SK-MEL-5 (cell line): ENCODE results near the gene PEX5L. TPM values are rescaled to one million over a fixed set of nuclear protein-coding genes. Genes with fewer than 3 reads are reported as not detected.

Experiments
- DNase-seq: peaks from one replicate; pipeline ENCODE4 v3.0.0-alpha.2; 2016; ENCODE audit warnings: low read depth, low spot score
- in situ Hi-C: cut with HindIII; loops from 2 replicates; pipeline ENCODE4 v1.10.0; 2016; ENCODE audit warnings: low sequenced_read_pairs, high pct_unique_total_duplicates, low pct_unique_long_range_greater_than_20kb
- total RNA-seq: library from RNA; depleted of rRNA; stranded (reverse); fragments of >200 nt; shearing (Covaris generic); gene quantifications from 2 replicates; pipeline ENCODE4 v1.2.3, GENCODE V29; 2014

Gene PEX5L
- total RNA-seq, 1 experiment from 2014 or later, result 0.21 TPM

DNA sequence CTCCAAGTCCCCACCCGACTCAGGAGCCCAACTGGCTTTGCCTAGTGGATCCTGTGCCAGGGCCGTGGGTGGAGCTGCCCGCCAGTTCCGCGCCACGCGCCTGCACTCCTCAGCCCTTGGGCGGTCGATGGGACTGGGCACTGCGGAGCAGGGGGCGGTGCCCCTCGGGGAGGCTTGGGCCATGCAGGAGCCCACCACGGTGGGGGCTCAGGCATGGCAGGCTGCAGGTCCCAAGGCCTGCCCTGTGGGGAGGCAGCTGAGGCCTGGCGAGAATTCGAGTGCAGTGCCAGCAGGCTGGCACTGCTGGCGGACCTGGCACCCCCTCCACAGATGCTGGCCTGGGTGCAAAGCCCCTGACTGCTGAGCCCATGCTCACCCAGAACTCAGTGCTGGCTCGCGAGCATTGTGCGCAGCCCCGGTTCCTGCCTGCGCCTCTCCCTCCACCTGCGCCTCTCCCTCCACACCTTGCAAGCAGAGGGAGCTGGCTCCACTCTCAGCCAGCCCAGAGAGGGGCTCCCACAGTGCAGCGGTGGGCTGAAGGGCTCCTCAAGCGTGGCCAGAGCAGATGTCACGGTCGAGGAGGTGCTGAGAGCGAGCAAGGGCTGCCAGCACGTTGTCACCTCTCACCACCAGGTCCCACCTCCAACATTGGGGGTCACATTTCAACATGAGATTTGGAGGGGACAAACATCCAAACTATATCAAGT, 261.2 kb downstream of the PEX5L start:
- in situ Hi-C loops, result no loop called here
- no peak for DNase-seq

DNA sequence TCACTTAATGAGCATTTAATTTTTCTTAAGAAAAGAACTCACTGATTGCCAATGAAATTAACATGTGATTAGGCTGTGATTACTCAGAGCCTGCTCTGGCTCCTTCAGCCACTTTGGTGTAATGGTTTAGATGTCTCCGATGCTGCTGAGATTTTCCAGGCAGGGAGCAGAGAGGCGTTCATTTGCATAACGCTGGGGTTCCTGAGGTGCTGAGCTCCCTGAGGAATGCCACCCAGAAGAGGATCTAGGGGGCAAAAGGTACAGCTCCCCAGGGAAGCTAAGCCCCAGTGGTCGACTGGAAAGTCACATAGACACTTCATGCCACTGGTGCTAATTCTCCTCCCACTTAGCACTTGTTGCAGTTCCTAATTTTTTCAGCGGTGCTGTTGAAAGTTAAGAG, 264.4 kb downstream of the PEX5L start:
- no peak for DNase-seq
- in situ Hi-C loops, result no loop called here

DNA sequence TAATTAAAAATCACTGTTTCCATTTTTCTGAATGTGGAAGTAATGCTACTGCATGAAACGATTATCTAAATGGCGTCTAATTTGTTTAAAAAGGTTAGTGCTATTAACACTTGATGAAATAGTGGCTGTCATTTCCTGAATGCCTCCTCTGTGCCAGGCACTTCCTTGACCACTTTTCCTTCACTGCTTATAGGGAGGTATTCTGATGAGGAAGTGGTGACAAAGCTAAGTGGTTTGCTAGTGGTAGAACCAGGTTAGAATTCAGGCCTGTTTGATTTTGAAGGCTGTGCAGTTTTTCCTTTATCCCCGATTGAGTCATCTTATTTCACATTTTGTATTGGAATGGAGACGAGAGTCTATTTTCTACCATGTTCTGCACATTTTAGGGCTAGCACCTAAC, 264.9 kb downstream of the PEX5L start:
- no peak for DNase-seq
- in situ Hi-C loops, result no loop called here

DNA sequence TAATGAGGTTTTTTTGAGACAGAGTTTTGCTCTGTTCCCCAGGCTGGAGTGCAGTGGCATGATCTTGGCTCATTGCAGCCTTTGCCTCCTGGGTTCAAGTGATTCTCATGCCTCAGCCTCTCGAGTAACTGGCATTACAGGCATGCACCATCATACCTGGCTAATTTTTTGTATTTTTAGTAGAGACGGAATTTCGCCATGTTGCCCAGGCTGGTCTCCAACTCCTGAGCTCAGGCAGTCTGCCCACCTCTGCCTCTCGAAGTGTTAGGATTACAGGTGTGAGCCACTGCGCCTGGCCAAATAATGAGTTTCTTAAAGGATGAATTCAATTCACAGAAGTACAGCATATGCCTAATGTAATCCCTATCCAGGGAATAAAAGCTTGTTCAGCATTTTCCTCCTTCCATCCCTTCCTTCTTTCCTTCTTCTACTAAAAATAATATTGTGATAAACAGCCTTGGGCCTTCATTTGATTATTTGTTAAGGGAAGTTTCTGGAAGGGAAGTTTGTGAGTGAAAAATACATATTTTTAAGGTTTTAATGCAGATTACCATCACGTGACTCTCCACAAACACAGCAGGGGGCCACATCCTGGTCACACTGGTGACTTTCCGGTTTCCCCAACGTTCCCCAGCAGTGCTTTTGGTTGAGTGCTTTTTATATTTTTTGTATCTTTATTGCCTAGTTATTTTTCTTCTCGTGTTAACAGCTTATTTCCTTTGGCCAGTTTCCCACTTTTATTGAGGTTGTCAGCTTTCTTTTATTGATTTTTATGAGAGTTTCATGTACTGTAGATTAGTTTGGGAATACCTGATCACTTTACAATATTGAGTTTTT, 267.1 kb downstream of the PEX5L start:
- no peak for DNase-seq
- in situ Hi-C loops, result no loop called here

- in situ Hi-C loops, result no loop called here
- peak; percentile 75 for DNase-seq
These were observed 268.7 kb downstream of the PEX5L start for GRCh38 chr3:179768080-179768479.

- in situ Hi-C loops, result no loop called here
- DNase-seq, result no peak
These were observed 270.2 kb downstream of the PEX5L start for GRCh38 chr3:179766416-179767133.

GRCh38 chr3:179765396-179765795, 271.3 kb downstream of the PEX5L start:
- in situ Hi-C loops, result no loop called here
- no peak for DNase-seq

DNA sequence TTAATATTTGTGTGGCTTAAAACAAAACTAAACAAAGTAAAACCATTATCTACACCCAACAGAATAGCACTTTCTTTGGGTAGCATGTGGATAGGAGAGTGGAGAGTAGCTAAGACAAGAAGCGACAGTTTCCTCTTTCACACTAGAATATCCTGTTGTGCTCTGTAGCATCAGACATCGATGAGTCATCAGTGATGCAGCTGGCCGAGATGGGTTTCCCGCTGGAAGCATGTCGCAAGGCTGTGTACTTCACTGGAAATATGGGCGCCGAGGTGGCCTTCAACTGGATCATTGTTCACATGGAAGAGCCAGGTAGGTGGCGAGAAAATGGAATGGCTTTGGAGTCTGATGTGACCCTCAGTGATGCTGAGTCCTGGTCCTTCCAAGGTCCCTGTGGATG, 275.8 kb downstream of the PEX5L start:
- in situ Hi-C loops, result no loop called here
- DNase-seq, result peak; percentile 61

DNA sequence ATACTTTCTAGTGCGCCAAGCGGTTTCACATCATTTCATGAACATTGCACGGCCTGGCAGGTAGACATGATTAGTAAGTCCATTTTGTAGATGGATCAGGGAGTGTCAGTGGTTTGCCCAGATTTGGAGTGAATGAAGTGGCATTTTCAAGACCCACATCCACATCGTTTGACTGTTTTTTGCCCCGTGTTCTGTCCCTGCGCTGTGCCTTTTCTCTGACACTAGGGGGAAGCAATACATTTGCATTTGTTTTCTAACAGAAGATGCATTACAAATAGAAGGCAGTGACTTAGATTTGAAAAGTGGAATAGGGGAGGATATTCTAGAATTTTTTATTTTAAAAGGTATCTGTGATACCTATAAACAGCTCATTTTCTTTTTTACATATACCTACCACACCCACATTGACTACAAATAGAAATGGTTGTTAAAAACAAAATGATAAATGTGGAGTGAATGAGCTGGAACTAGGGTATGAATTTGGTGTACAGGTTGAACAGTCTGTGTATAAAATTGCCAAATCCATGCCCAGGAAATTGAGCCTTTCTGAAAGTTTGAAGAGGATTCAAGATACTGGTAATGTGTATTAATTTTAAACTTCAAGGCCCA, 285.9 kb downstream of the PEX5L start:
- peak; percentile 61 for DNase-seq
- in situ Hi-C loops, result no loop called here

GRCh38 chr3:179745716-179746115, 291.0 kb downstream of the PEX5L start:
- no peak for DNase-seq
- in situ Hi-C loops, result no loop called here

DNA sequence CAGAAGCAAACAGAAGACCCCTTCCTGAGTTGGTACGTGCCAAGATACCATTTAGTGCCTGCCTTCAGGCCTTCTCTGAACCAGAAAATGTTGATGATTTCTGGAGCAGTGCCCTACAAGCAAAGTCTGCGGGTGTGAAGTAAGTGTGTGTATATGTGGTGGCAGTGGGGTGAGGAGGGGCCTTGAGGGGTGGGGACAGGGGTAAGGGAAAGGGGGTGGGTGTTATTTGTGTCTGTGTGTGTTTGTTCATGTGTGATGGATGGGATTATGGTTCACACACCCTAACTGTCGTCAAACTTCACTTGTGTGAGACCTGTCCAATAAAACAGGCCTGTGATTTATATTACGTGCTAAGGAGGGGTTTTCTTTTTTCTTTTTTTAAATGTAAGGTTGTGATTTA, 291.7 kb downstream of the PEX5L start:
- no peak for DNase-seq
- in situ Hi-C loops, result no loop called here
